HG02759 (cell line): Measurements from ENCODE around the gene TRAF1.
A peak's percentile ranks its signal among the peaks of the same experiment; 100 is the strongest.

Experiments
- ATAC-seq: cut with Tn5 transposase; IDR thresholded peaks from one replicate; pipeline ENCODE4 v1.9.1; 2021; ENCODE audit warnings: mild to moderate bottlenecking, moderate library complexity; ENCODE audit not compliant: unreplicated experiment

TRAF1 gene

GRCh38 chr9:120910643-120911042 lies 16.0 kb downstream of the TRAF1 start:
- ATAC-seq: no peak

GRCh38 chr9:120909904-120910303 lies 16.7 kb downstream of the TRAF1 start:
- ATAC-seq: no peak

- peak; percentile 39 for ATAC-seq
Observed at GRCh38 chr9:120905315-120906164, 21.1 kb downstream of the TRAF1 start.

- ATAC-seq: no peak
Observed at GRCh38 chr9:120904978-120905301, 21.7 kb downstream of the TRAF1 start.

- ATAC-seq: no peak
Observed at GRCh38 chr9:120904061-120904977, 22.3 kb downstream of the TRAF1 start.

- no peak for ATAC-seq
Observed at GRCh38 chr9:120902569-120903535, 23.7 kb downstream of the TRAF1 start.

GRCh38 chr9:120901755-120902568 lies 24.6 kb downstream of the TRAF1 start:
- no peak for ATAC-seq

GRCh38 chr9:120900824-120901223 lies 25.8 kb downstream of the TRAF1 start:
- no peak for ATAC-seq

GRCh38 chr9:120899490-120900068 lies 27.0 kb downstream of the TRAF1 start:
- no peak for ATAC-seq

GRCh38 chr9:120898396-120898795 lies 28.2 kb downstream of the TRAF1 start:
- ATAC-seq: no peak

- no peak for ATAC-seq
Observed at GRCh38 chr9:120895951-120896350, 30.6 kb downstream of the TRAF1 start.

- no peak for ATAC-seq
Observed at GRCh38 chr9:120894321-120895148, 32.1 kb downstream of the TRAF1 start.

GRCh38 chr9:120893611-120894307 lies 32.8 kb downstream of the TRAF1 start:
- no peak for ATAC-seq

GRCh38 chr9:120892748-120893610 lies 33.6 kb downstream of the TRAF1 start:
- ATAC-seq: peak; percentile 60

- ATAC-seq: peak; percentile 43
Observed at GRCh38 chr9:120891884-120892747, 34.5 kb downstream of the TRAF1 start.

GRCh38 chr9:120891245-120891883 lies 35.2 kb downstream of the TRAF1 start:
- ATAC-seq: no peak
